Right lobe of liver (tissue), 4 donors: ENCODE measurements around the gene SLC39A13.

ENCODE experiments used
- CTCF ChIP-seq, 4 donors: fragments of 200-600 bp in 3 of 4; fragments of 450-650 bp in 1 of 4; IDR thresholded peaks; one replicate each; pipeline versions ENCODE4 v1.5.1 to v1.8.0; 2016 to 2022; ENCODE audit warnings: antibody characterized with exemption in 4 of 4, mild to moderate bottlenecking in 2 of 4
- POLR2A ChIP-seq: fragments of 450-650 bp; IDR thresholded peaks from one replicate; pipeline ENCODE4 v1.6.1; 2017; ENCODE audit warnings: antibody characterized with exemption, mild to moderate bottlenecking
- donor health status: DM: no; HTN: no; CAD: no.
- donor health status: DM: no; HTN: no; CAD: no.
- donor health status: DM: no; HTN: yes; CAD: no.

GRCh38 chr11:47388697-47389576 lies 19.5 kb upstream of the SLC39A13 start:
- TF ChIP-seq POLR2A (no peak), CTCF (IDR thresholded peaks at IDR 0.05) (no peak)
